HCT116 (cell line): ENCODE results near the gene ARID5A. TPM values are rescaled to one million over a fixed set of nuclear protein-coding genes. Genes with fewer than 3 reads are reported as not detected.

Source experiments
- ATAC-seq: fragments of 200-7000 bp; cut with Tn5 transposase; 2 replicates; pipeline ENCODE4 v1.9.1; 2020; ENCODE audit warnings: mild to moderate bottlenecking, moderate library complexity
- BruUV-seq: library from RNA; stranded (reverse); fragments of 400-500 nt; replicated peaks from 2 replicates; lab custom pipeline; 2021; lab: Mats Ljungman, UMichigan
- CTCF ChIA-PET: fragments of 300-600 bp; sonication (Branson Sonifier 250); formaldehyde crosslinking; loops from one replicate; lab custom pipeline; 2021; ENCODE audit warnings: antibody characterized with exemption; lab: Charles Lee
- POLR2A ChIA-PET: fragments of 300-600, 350-600 bp; sonication (Branson Sonifier 250); formaldehyde crosslinking; loops from one replicate; lab custom pipeline; 2021; ENCODE audit warnings: antibody characterized with exemption; lab: Charles Lee
- RAD21 ChIA-PET, 2 experiments: fragments of 300-600 bp; sonication (Branson Sonifier 250); formaldehyde crosslinking; loops; one replicate each; lab custom pipeline; 2023; ENCODE audit warnings: low total read pairs in 2 of 2; ENCODE audit not compliant: uncharacterized antibody in 2 of 2, unreplicated experiment in 2 of 2, low non-redundant PET in 1 of 2; lab: Charles Lee
- DNase-seq: peaks from one replicate; pipeline ENCODE4 v3.0.0-alpha.2; 2010; ENCODE audit warnings: low read depth, low spot score
- H2AFZ ChIP-seq: fragments of 200-600 bp; shearing (Covaris generic), sonication (generic); 2 replicates; pipeline ENCODE4 v1.6.1; 2017; ENCODE audit warnings: low read depth, mixed run types, mixed read lengths, antibody characterized with exemption, low read length; ENCODE audit not compliant: poor library complexity, severe bottlenecking
- H3K27ac ChIP-seq: 2 replicates; pipeline ENCODE4 v1.5.1; 2012; ENCODE audit warnings: low read depth, low read length
- H3K27me3 ChIP-seq: fragments of 200-600 bp; sonication (generic); 2 replicates; pipeline ENCODE4 v1.6.1; 2016; ENCODE audit warnings: mixed run types, low read length, mixed read lengths; ENCODE audit not compliant: insufficient read depth
- H3K36me3 ChIP-seq, 2 experiments: fragments of 200-500 bp in 1 of 2; fragments of 200-600 bp in 1 of 2; sonication (Bioruptor generic) in 1 of 2; sonication (generic) in 1 of 2; 2 replicates each; pipeline versions ENCODE4 v1.5.1 to v1.6.1; 2014 to 2016; ENCODE audit warnings: low read length in 2 of 2, inconsistent platforms in 1 of 2, mixed read lengths in 1 of 2, mixed run types in 1 of 2; ENCODE audit not compliant: insufficient read depth in 2 of 2, control insufficient read depth in 1 of 2
- H3K4me1 ChIP-seq, 2 experiments: fragments of 200-600 bp in 1 of 2; sonication (generic) in 1 of 2; 2 replicates each; pipeline versions ENCODE4 v1.5.1 to v1.6.1; 2012 to 2017; ENCODE audit warnings: low read length in 2 of 2, inconsistent platforms in 1 of 2, mild to moderate bottlenecking in 1 of 2, mixed read lengths in 1 of 2, mixed run types in 1 of 2, moderate library complexity in 1 of 2; ENCODE audit not compliant: insufficient read depth in 2 of 2, control insufficient read depth in 1 of 2
- H3K4me2 ChIP-seq: fragments of 200-600 bp; sonication (generic); 2 replicates; pipeline ENCODE4 v1.6.1; 2017; ENCODE audit warnings: mixed run types, low read length, mixed read lengths
- H3K4me3 ChIP-seq, 2 experiments: fragments of 200-600 bp in 1 of 2; sonication (generic) in 1 of 2; replicated peaks in 1 of 2; 2 replicates each; pipeline ENCODE4 v1.5.1; 2011 to 2016; ENCODE audit warnings: low read length in 2 of 2, control low read depth in 1 of 2, low read depth in 1 of 2, mild to moderate bottlenecking in 1 of 2, mixed read lengths in 1 of 2, mixed run types in 1 of 2
- H3K79me2 ChIP-seq: fragments of 200-600 bp; sonication (generic); 2 replicates; pipeline ENCODE4 v1.6.1; 2017; ENCODE audit warnings: mild to moderate bottlenecking, mixed run types, low read length, moderate library complexity, mixed read lengths; ENCODE audit not compliant: insufficient read depth
- H3K9ac ChIP-seq: fragments of 200-600 bp; sonication (generic); 2 replicates; pipeline ENCODE4 v1.6.1; 2016; ENCODE audit warnings: low read length, mixed read lengths
- H3K9me2 ChIP-seq: fragments of 200-600 bp; sonication (generic), shearing (Covaris generic); 2 replicates; pipeline ENCODE4 v1.6.1; 2017; ENCODE audit warnings: mixed run types, mild to moderate bottlenecking, moderate library complexity; ENCODE audit not compliant: insufficient read depth
- H3K9me3 ChIP-seq, 2 experiments: fragments of 200-500 bp in 1 of 2; fragments of 200-600 bp in 1 of 2; sonication (Bioruptor generic) in 1 of 2; sonication (generic) in 1 of 2; 2 replicates each; pipeline ENCODE4 v1.6.1; 2014 to 2017; ENCODE audit warnings: low read length in 2 of 2, mixed read lengths in 2 of 2, inconsistent platforms in 1 of 2, low read depth in 1 of 2, mild to moderate bottlenecking in 1 of 2, mixed run types in 1 of 2, moderate library complexity in 1 of 2; ENCODE audit not compliant: control insufficient read depth in 1 of 2, insufficient read depth in 1 of 2
- H4K20me1 ChIP-seq: fragments of 200-600 bp; sonication (generic), shearing (Covaris generic); 2 replicates; pipeline ENCODE4 v1.6.1; 2017; ENCODE audit warnings: mixed run types, mild to moderate bottlenecking, moderate library complexity; ENCODE audit not compliant: insufficient read depth
- CEBPB ChIP-seq: IDR thresholded peaks from 2 replicates; pipeline ENCODE4 v1.6.1; 2012; ENCODE audit warnings: low read depth
- CTCF ChIP-seq, 3 experiments: fragments of 200-600 bp in 1 of 3; sonication (generic) in 1 of 3; IDR thresholded peaks in 2 of 3; conservative IDR thresholded peaks in 1 of 3; 2 replicates each; pipeline ENCODE4 v1.5.1; 2012 to 2017; ENCODE audit warnings: low read depth in 2 of 3, low read length in 2 of 3, antibody characterized with exemption in 1 of 3, borderline replicate concordance in 1 of 3, control low read depth in 1 of 3, mild to moderate bottlenecking in 1 of 3, mixed read lengths in 1 of 3, mixed run types in 1 of 3, moderate library complexity in 1 of 3; ENCODE audit not compliant: insufficient read depth in 1 of 3
- EGR1 ChIP-seq: IDR thresholded peaks from 2 replicates; pipeline ENCODE4 v1.6.1; 2012; ENCODE audit warnings: low read depth
- ELF1 ChIP-seq: IDR thresholded peaks from 2 replicates; pipeline ENCODE4 v1.6.1; 2012; ENCODE audit warnings: low read depth, borderline replicate concordance
- EZH2 ChIP-seq: fragments of 200-600 bp; sonication (generic); IDR thresholded peaks from 2 replicates; pipeline ENCODE4 v1.6.1; 2017; ENCODE audit warnings: antibody characterized with exemption, mixed run types
- JUND ChIP-seq: IDR thresholded peaks from 2 replicates; pipeline ENCODE4 v1.6.1; 2012
- POLR2A ChIP-seq: IDR thresholded peaks from 2 replicates; pipeline ENCODE4 v1.7.0; 2011; ENCODE audit warnings: borderline replicate concordance; ENCODE audit not compliant: insufficient read depth, insufficient read length; ENCODE audit errors: extremely low read depth
- POLR2AphosphoS5 ChIP-seq: IDR thresholded peaks from 2 replicates; pipeline ENCODE4 v1.6.1; 2011; ENCODE audit warnings: mild to moderate bottlenecking, low read depth, low read length, moderate library complexity
- SIN3A ChIP-seq: IDR thresholded peaks from 2 replicates; pipeline ENCODE4 v1.6.1; 2012; ENCODE audit warnings: low read depth
- SRF ChIP-seq: IDR thresholded peaks from 2 replicates; pipeline ENCODE4 v1.6.1; 2012; ENCODE audit warnings: low read depth
- TCF7L2 ChIP-seq: IDR thresholded peaks from 2 replicates; pipeline ENCODE4 v1.7.0; 2011; ENCODE audit warnings: borderline replicate concordance, inconsistent platforms; ENCODE audit not compliant: insufficient read depth, insufficient read length; ENCODE audit errors: extremely low read depth
- ZFX ChIP-seq: fragments of 450-650 bp; IDR thresholded peaks from 2 replicates; pipeline ENCODE4 v1.6.1; 2017
- intact Hi-C: fragments of 100-400 bp; cut with micrococcal nuclease; formaldehyde crosslinking; loops from 2 replicates; pipeline ENCODE4 v1.10.0; 2022
- total RNA-seq: library from RNA; stranded (reverse); gene quantifications from one replicate; pipeline ENCODE4 v1.2.1, GENCODE V29; 2021; ENCODE audit not compliant: unreplicated experiment
- TF ChIP-seq, protein P1 (sequence below): IDR thresholded peaks from 2 replicates; pipeline ENCODE4 v1.6.1; 2012
- TF ChIP-seq, protein P2 (sequence below): IDR thresholded peaks from 2 replicates; pipeline ENCODE4 v1.6.1; 2011; ENCODE audit warnings: mild to moderate bottlenecking, low read length, moderate library complexity; ENCODE audit not compliant: insufficient replicate concordance; ENCODE audit errors: extremely low read depth

ARID5A gene
- total RNA-seq, 1 experiment from 2014 or later = 8.2 TPM

GRCh38 chr2:96520697-96521096 is 15.9 kb upstream of the ARID5A start:
- TF ChIP-seq TCF7L2 (no peak), EZH2 (no peak), POLR2A (no peak), CEBPB (no peak)
- TF ChIP-seq, protein P1, sequence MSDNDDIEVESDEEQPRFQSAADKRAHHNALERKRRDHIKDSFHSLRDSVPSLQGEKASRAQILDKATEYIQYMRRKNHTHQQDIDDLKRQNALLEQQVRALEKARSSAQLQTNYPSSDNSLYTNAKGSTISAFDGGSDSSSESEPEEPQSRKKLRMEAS = no peak
- ChIA-PET POLR2A (interaction anchor here (0.6 kb wide), 1 partner anchor 410 kb away, joined by 3 read pairs; no protein-coding TSS in a partner anchor), CTCF (interaction anchor here (0.9 kb wide), 1 partner anchor 12 kb away, joined by 3 read pairs; no protein-coding TSS in a partner anchor)

GRCh38 chr2:96521219-96521618 is 15.3 kb upstream of the ARID5A start:
- CTCF ChIA-PET = interaction anchor here (0.9 kb wide), 1 partner anchor 12 kb away, joined by 3 read pairs; no protein-coding TSS in a partner anchor
- ATAC-seq = peak; percentile 72
- no peaks in the 10 kb centered on the region for H4K20me1 ChIP-seq
- TF ChIP-seq POLR2AphosphoS5 (no peak), EGR1 (no peak), JUND (no peak), ELF1 (no peak), CTCF (IDR thresholded peaks at IDR 0.05 in 2 of 3, conservative IDR thresholded peaks at IDR 0.05 in 1 of 3; ENCODE audit: borderline replicate concordance in 1 of 3, insufficient read depth in 1 of 3, low read depth in 2 of 3, low read length in 2 of 3) (no peak), ZFX (no peak), SIN3A (no peak), CEBPB (no peak), EZH2 (no peak), SRF (no peak)
- TF ChIP-seq, protein P1 = no peak
- TF ChIP-seq, protein P2, sequence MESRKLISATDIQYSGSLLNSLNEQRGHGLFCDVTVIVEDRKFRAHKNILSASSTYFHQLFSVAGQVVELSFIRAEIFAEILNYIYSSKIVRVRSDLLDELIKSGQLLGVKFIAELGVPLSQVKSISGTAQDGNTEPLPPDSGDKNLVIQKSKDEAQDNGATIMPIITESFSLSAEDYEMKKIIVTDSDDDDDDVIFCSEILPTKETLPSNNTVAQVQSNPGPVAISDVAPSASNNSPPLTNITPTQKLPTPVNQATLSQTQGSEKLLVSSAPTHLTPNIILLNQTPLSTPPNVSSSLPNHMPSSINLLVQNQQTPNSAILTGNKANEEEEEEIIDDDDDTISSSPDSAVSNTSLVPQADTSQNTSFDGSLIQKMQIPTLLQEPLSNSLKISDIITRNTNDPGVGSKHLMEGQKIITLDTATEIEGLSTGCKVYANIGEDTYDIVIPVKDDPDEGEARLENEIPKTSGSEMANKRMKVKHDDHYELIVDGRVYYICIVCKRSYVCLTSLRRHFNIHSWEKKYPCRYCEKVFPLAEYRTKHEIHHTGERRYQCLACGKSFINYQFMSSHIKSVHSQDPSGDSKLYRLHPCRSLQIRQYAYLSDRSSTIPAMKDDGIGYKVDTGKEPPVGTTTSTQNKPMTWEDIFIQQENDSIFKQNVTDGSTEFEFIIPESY = no peak

More at GRCh38 chr2:96520697-96521096, 15.9 kb upstream of the ARID5A start:
- Histone ChIP-seq H3K79me2 (no peaks in the 10 kb centered on the region), H3K27ac (no peak overlapping the region), H3K27me3 (no peaks in the 10 kb centered on the region), H3K9me3 (peaks cover 0 to 4% of the 10 kb centered on the region in 2 experiments; a peak in 1 of 4 replicates), H4K20me1 (no peaks in the 10 kb centered on the region), H3K9me2 (no peaks in the 10 kb centered on the region), H3K9ac (no peak overlapping the region), H3K36me3 (no peaks in the 10 kb centered on the region), H3K4me3 (no peak overlapping the region), H3K4me2 (no peak overlapping the region), H3K4me1 (no peaks in the 10 kb centered on the region), H2AFZ (no peak overlapping the region)
- RAD21 ChIA-PET = no interaction called here
- intact Hi-C loops = no loop called here
- no TSS peak for BruUV-seq
- DNase-seq (no peak), ATAC-seq (no peak)

More at GRCh38 chr2:96521219-96521618, 15.3 kb upstream of the ARID5A start:
- H2AFZ ChIP-seq = no peak overlapping the region
- H3K27me3 ChIP-seq = no peaks in the 10 kb centered on the region
- H3K36me3 ChIP-seq = no peaks in the 10 kb centered on the region
- ChIA-PET POLR2A (interaction anchor here (0.6 kb wide), 1 partner anchor 411 kb away, joined by 3 read pairs; no protein-coding TSS in a partner anchor), RAD21 (no interaction called here)
- intact Hi-C loops = no loop called here
- no peak for DNase-seq
- H3K9me3 ChIP-seq = peaks cover 0 to 4% of the 10 kb centered on the region in 2 experiments; a peak in 1 of 4 replicates
- H3K79me2 ChIP-seq = no peaks in the 10 kb centered on the region
- no peak overlapping the region for H3K9ac ChIP-seq
- no peak overlapping the region for H3K27ac ChIP-seq
- BruUV-seq = no TSS peak
- H3K4me2 ChIP-seq = no peak overlapping the region
- H3K4me3 ChIP-seq = no peak overlapping the region
- H3K4me1 ChIP-seq = no peaks in the 10 kb centered on the region
- H3K9me2 ChIP-seq = no peaks in the 10 kb centered on the region
